GM19035 (cell line): ENCODE data around the gene CLK3.
"Not testable (repeated sequence)": the region's sequence is repeated elsewhere in the genome, so short reads cannot be mapped to it uniquely, and the experiment has no call there.

Experiments
- ATAC-seq: cut with Tn5 transposase; IDR thresholded peaks from one replicate; pipeline ENCODE4 v1.9.1; 2021; ENCODE audit not compliant: unreplicated experiment

Gene CLK3

GRCh38 chr15:74620636-74621545 is 5.3 kb downstream of the CLK3 start:
- ATAC-seq = peak; percentile 58

GRCh38 chr15:74621546-74621920 is 5.9 kb downstream of the CLK3 start:
- ATAC-seq = no peak

- no peak for ATAC-seq
Observed at GRCh38 chr15:74621936-74622335, 6.3 kb downstream of the CLK3 start.

- no peak for ATAC-seq
Observed at GRCh38 chr15:74622758-74623157, 7.1 kb downstream of the CLK3 start.

- ATAC-seq = no peak
Observed at GRCh38 chr15:74624020-74624602, 8.5 kb downstream of the CLK3 start.

- ATAC-seq = no peak
Observed at GRCh38 chr15:74625693-74626092, 10.1 kb downstream of the CLK3 start.

GRCh38 chr15:74626336-74626735 is 10.7 kb downstream of the CLK3 start:
- no peak for ATAC-seq

GRCh38 chr15:74626752-74627692 is 11.4 kb downstream of the CLK3 start:
- ATAC-seq = peak; percentile 57

GRCh38 chr15:74627766-74628165 is 12.1 kb downstream of the CLK3 start:
- ATAC-seq = no peak

GRCh38 chr15:74628199-74628598 is 12.6 kb downstream of the CLK3 start:
- no peak for ATAC-seq

- ATAC-seq = no peak
Observed at GRCh38 chr15:74628949-74629348, 13.3 kb downstream of the CLK3 start.

- ATAC-seq = not testable (repeated sequence)
Observed at GRCh38 chr15:74629696-74630095, 14.1 kb downstream of the CLK3 start.

GRCh38 chr15:74630284-74631086 is 14.8 kb downstream of the CLK3 start:
- ATAC-seq = no peak

- no peak for ATAC-seq
Observed at GRCh38 chr15:74631087-74631385, 15.4 kb downstream of the CLK3 start.

- ATAC-seq = no peak
Observed at GRCh38 chr15:74631408-74631807, 15.8 kb downstream of the CLK3 start.

GRCh38 chr15:74631935-74632560 is 16.4 kb downstream of the CLK3 start:
- ATAC-seq = no peak

- ATAC-seq = no peak
Observed at GRCh38 chr15:74632601-74633000, 17.0 kb downstream of the CLK3 start.

- no peak for ATAC-seq
Observed at GRCh38 chr15:74633781-74634180, 18.1 kb downstream of the CLK3 start.

GRCh38 chr15:74635228-74635627 is 19.6 kb downstream of the CLK3 start:
- ATAC-seq = peak; percentile 55

- no peak for ATAC-seq
Observed at GRCh38 chr15:74636984-74637383, 21.3 kb downstream of the CLK3 start.
